H9 (cell line): ENCODE data around the gene RASSF7. TPM values are rescaled to one million over a fixed set of nuclear protein-coding genes. Genes with fewer than 3 reads are reported as not detected.
A peak's percentile ranks its signal among the peaks of the same experiment; 100 is the strongest.

Experiments used
- DNase-seq: peaks from one replicate; pipeline ENCODE4 v3.0.0-alpha.2; 2017
- H2AFZ ChIP-seq: one replicate; pipeline ENCODE4 v1.6.1; 2013; ENCODE audit warnings: mild to moderate bottlenecking, low read length, control low read depth, moderate library complexity
- H2AK5ac ChIP-seq: 2 replicates; pipeline ENCODE4 v1.6.1; 2013; ENCODE audit warnings: low read length, control low read depth, mixed read lengths; ENCODE audit not compliant: insufficient read length
- H2BK120ac ChIP-seq: one replicate; pipeline ENCODE4 v1.6.1; 2013; ENCODE audit warnings: low read depth, mild to moderate bottlenecking, low read length, control low read depth, inconsistent platforms; ENCODE audit not compliant: poor library complexity, severe bottlenecking
- H2BK12ac ChIP-seq: 2 replicates; pipeline ENCODE4 v1.6.1; 2013; ENCODE audit warnings: low read length, control low read depth, mixed read lengths, low read depth; ENCODE audit not compliant: insufficient read length
- H2BK15ac ChIP-seq: 2 replicates; pipeline ENCODE4 v1.6.1; 2013; ENCODE audit warnings: low read depth, low read length, control low read depth
- H2BK20ac ChIP-seq: one replicate; pipeline ENCODE4 v1.6.1; 2013; ENCODE audit warnings: low read depth, mild to moderate bottlenecking, low read length, control low read depth, inconsistent platforms; ENCODE audit not compliant: poor library complexity, severe bottlenecking
- H2BK5ac ChIP-seq: 2 replicates; pipeline ENCODE4 v1.6.1; 2013; ENCODE audit warnings: low read length, control low read depth, mixed read lengths; ENCODE audit not compliant: insufficient read length
- H3K14ac ChIP-seq: 2 replicates; pipeline ENCODE4 v1.6.1; 2013; ENCODE audit warnings: low read length, control low read depth; ENCODE audit not compliant: insufficient read depth
- H3K18ac ChIP-seq: 2 replicates; pipeline ENCODE4 v1.6.1; 2013; ENCODE audit warnings: low read depth, mild to moderate bottlenecking, mixed read lengths, low read length, control low read depth; ENCODE audit not compliant: insufficient read length
- H3K23ac ChIP-seq: 2 replicates; pipeline ENCODE4 v1.6.1; 2013; ENCODE audit warnings: low read length, control low read depth, mixed read lengths, low read depth; ENCODE audit not compliant: insufficient read length
- H3K23me2 ChIP-seq: 2 replicates; pipeline ENCODE4 v1.6.1; 2013; ENCODE audit warnings: low read depth, mild to moderate bottlenecking, mixed read lengths, low read length, control low read depth; ENCODE audit not compliant: insufficient read length, poor library complexity, severe bottlenecking
- H3K27ac ChIP-seq: 2 replicates; pipeline ENCODE4 v1.5.1; 2013; ENCODE audit warnings: low read length, control low read depth, mixed read lengths, low read depth; ENCODE audit not compliant: insufficient read length
- H3K27me3 ChIP-seq: 2 replicates; pipeline ENCODE4 v1.6.1; 2013; ENCODE audit warnings: low read length, control low read depth, inconsistent platforms; ENCODE audit not compliant: insufficient read depth
- H3K4ac ChIP-seq: 2 replicates; pipeline ENCODE4 v1.6.1; 2013; ENCODE audit warnings: low read depth, mild to moderate bottlenecking, control low read depth, inconsistent platforms, low read length, moderate library complexity
- H3K4me1 ChIP-seq: 2 replicates; pipeline ENCODE4 v1.6.1; 2013; ENCODE audit warnings: low read length, control low read depth, inconsistent platforms; ENCODE audit not compliant: insufficient read depth
- H3K4me2 ChIP-seq: 2 replicates; pipeline ENCODE4 v1.6.1; 2013; ENCODE audit warnings: low read length, control low read depth, mixed read lengths; ENCODE audit not compliant: insufficient read length, insufficient read depth
- H3K56ac ChIP-seq: 2 replicates; pipeline ENCODE4 v1.6.1; 2013; ENCODE audit warnings: low read depth, mild to moderate bottlenecking, mixed read lengths, low read length, control low read depth; ENCODE audit not compliant: insufficient read length
- H3K79me1 ChIP-seq: 2 replicates; pipeline ENCODE4 v1.6.1; 2013; ENCODE audit warnings: low read depth, mild to moderate bottlenecking, moderate library complexity, low read length, control low read depth, inconsistent platforms; ENCODE audit not compliant: insufficient read depth, poor library complexity, severe bottlenecking
- H3K79me2 ChIP-seq: 2 replicates; pipeline ENCODE4 v1.6.1; 2013; ENCODE audit warnings: low read length, control low read depth, inconsistent platforms; ENCODE audit not compliant: insufficient read depth
- H3K9ac ChIP-seq: 2 replicates; pipeline ENCODE4 v1.6.1; 2013; ENCODE audit warnings: low read length, control low read depth, mixed read lengths; ENCODE audit not compliant: insufficient read length; ENCODE audit errors: extremely low read depth
- H3K9me3 ChIP-seq: one replicate; pipeline ENCODE4 v1.6.1; 2013; ENCODE audit warnings: low read depth, low read length, inconsistent platforms; ENCODE audit not compliant: control insufficient read depth
- H3T11ph ChIP-seq: one replicate; pipeline ENCODE4 v1.6.1; 2013; ENCODE audit warnings: mild to moderate bottlenecking, low read length, control low read depth, inconsistent platforms
- H4K20me1 ChIP-seq: one replicate; pipeline ENCODE4 v1.6.1; 2013; ENCODE audit not compliant: control insufficient read depth, insufficient read length, insufficient read depth
- H4K5ac ChIP-seq: 2 replicates; pipeline ENCODE4 v1.6.1; 2013; ENCODE audit warnings: low read depth, mild to moderate bottlenecking, mixed read lengths, low read length, control low read depth; ENCODE audit not compliant: insufficient read length
- H4K8ac ChIP-seq: replicated peaks from 2 replicates; pipeline ENCODE4 v1.6.1; 2013; ENCODE audit warnings: low read length, control low read depth, mixed read lengths, low read depth; ENCODE audit not compliant: insufficient read length
- H4K91ac ChIP-seq: 2 replicates; pipeline ENCODE4 v1.6.1; 2013; ENCODE audit warnings: low read depth, mild to moderate bottlenecking, moderate library complexity, mixed read lengths, low read length, control low read depth; ENCODE audit not compliant: insufficient read length
- H3K27ac Mint-ChIP-seq, 3 experiments: 2 replicates in 2 of 3; 3 replicates in 1 of 3; pipeline ENCODE4 v1.8.0; 2020 to 2021; ENCODE audit warnings: mixed read lengths in 3 of 3, mild to moderate bottlenecking in 1 of 3, moderate library complexity in 1 of 3
- H3K27me3 Mint-ChIP-seq: 2 replicates; pipeline ENCODE4 v1.8.0; 2021; ENCODE audit warnings: low read depth, mild to moderate bottlenecking, moderate library complexity, mixed read lengths
- H3K36me3 Mint-ChIP-seq, 3 experiments: 2 replicates in 2 of 3; 3 replicates in 1 of 3; pipeline ENCODE4 v1.8.0; 2020 to 2021; ENCODE audit warnings: low read depth in 3 of 3, mixed read lengths in 3 of 3; ENCODE audit not compliant: insufficient read depth in 1 of 3
- H3K4me1 Mint-ChIP-seq, 2 experiments: 2 replicates each; pipeline ENCODE4 v1.8.0; 2020; ENCODE audit warnings: mixed read lengths in 2 of 2
- H3K4me3 Mint-ChIP-seq, 2 experiments: 2 replicates in 1 of 2; 3 replicates in 1 of 2; pipeline ENCODE4 v1.8.0; 2020 to 2021; ENCODE audit warnings: mild to moderate bottlenecking in 2 of 2, mixed read lengths in 2 of 2, moderate library complexity in 1 of 2
- H3K9me3 Mint-ChIP-seq, 2 experiments: 2 replicates in 1 of 2; 3 replicates in 1 of 2; pipeline ENCODE4 v1.8.0; 2020; ENCODE audit warnings: mild to moderate bottlenecking in 2 of 2, mixed read lengths in 2 of 2, moderate library complexity in 1 of 2
- whole genome bisulfite sequencing: extraction: QIAGEN DNeasy Blood & Tissue Kit; methylation state at CpG from one replicate; pipeline ENCODE4 v1.1.7; 2013; ENCODE audit warnings: missing lambda C conversion rate, low lambda C conversion rate, mixed read lengths; ENCODE audit not compliant: insufficient read length; ENCODE audit errors: extremely low coverage; 5-methylcytosine and 5-hydroxymethylcytosine counted together
- total RNA-seq: library from RNA; stranded (reverse); gene quantifications from 2 replicates; pipeline ENCODE4 v1.2.1, GENCODE V29; 2021
- TF ChIP-seq, protein P1 (sequence below): fragments of 200-600 bp; sonication (generic); conservative IDR thresholded peaks from 3 replicates; pipeline ENCODE4 v1.8.0; 2021; ENCODE audit warnings: antibody characterized with exemption, mild to moderate bottlenecking

The RASSF7 gene
- total RNA-seq, 1 experiment from 2014 or later: 26.3 TPM

DNA sequence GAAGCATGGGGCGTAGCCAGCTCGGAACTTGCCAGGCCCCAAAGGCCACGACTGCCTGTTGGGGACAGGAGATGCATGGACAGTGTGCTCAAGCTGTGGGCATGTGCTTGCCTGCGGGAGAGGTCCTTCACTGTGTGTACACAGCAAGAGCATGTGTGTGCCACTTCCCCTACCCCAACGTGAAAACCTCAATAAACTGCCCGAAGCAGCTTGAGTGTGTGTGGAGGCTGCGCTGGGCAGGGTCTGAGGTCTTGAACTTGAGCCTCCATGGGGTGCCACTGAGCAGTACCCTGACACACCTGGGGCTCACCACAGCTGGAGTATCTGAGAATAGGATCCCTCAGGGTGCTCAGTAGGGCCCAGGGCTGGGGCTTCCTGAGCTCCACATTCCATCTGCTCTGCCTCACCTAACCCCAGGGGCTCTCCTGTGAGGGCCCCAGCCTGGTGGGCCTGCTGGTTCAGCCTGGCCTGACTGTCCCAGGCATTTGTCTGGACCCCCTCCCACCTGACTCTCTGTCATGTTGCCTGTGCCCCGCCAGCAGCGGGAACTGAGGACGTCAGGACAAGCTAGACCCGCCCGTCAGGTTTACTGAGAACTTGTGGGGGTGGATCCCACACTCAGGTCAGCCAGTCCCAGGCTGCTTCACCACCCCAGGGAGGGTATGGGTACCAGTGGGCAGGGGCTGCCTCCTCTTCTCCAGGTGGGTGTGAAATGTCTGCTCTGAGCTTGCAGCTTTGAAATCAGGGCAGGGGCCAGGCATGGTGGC is 3.2 kb downstream of the RASSF7 start:
- H3K27ac ChIP-seq: no peak overlapping the region
- H4K20me1 ChIP-seq: no peaks in the 10 kb centered on the region
- no peaks in the 10 kb centered on the region for H3K4me1 ChIP-seq
- H3T11ph ChIP-seq: no peak overlapping the region
- no peak overlapping the region for H2AFZ ChIP-seq
- no peaks in the 10 kb centered on the region for H3K27me3 ChIP-seq
- H4K8ac ChIP-seq: no peak overlapping the region
- DNase-seq: no peak
- H3K14ac ChIP-seq: no peak overlapping the region
- H2BK20ac ChIP-seq: no peak overlapping the region
- H2BK15ac ChIP-seq: no peak overlapping the region
- no peak overlapping the region for H3K18ac ChIP-seq
- H4K5ac ChIP-seq: no peak overlapping the region
- H3K23me2 ChIP-seq: peaks cover 10% of the 10 kb centered on the region
- H3K4me1 Mint-ChIP-seq: peaks cover 18 to 34% of the 10 kb centered on the region in 2 experiments
- WGBS: no CpG with 5 or more reads among the region's 12 CpGs
- no peak overlapping the region for H2BK12ac ChIP-seq
- H3K4me2 ChIP-seq: no peak overlapping the region
- no peak overlapping the region for H2AK5ac ChIP-seq
- H3K79me1 ChIP-seq: no peaks in the 10 kb centered on the region
- no peaks in the 10 kb centered on the region for H3K79me2 ChIP-seq
- H3K27ac Mint-ChIP-seq: peak overlapping the region in 2 of 3 experiments; percentile 18 to 55; a peak in 2 of 7 replicates
- no peak overlapping the region for H3K4ac ChIP-seq
- H3K9me3 ChIP-seq: no peaks in the 10 kb centered on the region
- H2BK5ac ChIP-seq: no peak overlapping the region
- no peak overlapping the region for H4K91ac ChIP-seq
- TF ChIP-seq, protein P1, sequence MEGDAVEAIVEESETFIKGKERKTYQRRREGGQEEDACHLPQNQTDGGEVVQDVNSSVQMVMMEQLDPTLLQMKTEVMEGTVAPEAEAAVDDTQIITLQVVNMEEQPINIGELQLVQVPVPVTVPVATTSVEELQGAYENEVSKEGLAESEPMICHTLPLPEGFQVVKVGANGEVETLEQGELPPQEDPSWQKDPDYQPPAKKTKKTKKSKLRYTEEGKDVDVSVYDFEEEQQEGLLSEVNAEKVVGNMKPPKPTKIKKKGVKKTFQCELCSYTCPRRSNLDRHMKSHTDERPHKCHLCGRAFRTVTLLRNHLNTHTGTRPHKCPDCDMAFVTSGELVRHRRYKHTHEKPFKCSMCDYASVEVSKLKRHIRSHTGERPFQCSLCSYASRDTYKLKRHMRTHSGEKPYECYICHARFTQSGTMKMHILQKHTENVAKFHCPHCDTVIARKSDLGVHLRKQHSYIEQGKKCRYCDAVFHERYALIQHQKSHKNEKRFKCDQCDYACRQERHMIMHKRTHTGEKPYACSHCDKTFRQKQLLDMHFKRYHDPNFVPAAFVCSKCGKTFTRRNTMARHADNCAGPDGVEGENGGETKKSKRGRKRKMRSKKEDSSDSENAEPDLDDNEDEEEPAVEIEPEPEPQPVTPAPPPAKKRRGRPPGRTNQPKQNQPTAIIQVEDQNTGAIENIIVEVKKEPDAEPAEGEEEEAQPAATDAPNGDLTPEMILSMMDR: no peak
- H2BK120ac ChIP-seq: no peak overlapping the region
- no peaks in the 10 kb centered on the region for H3K9me3 Mint-ChIP-seq
- no peak overlapping the region for H3K23ac ChIP-seq
- H3K9ac ChIP-seq: no peak overlapping the region
- H3K4me3 Mint-ChIP-seq: peak overlapping the region in 1 of 2 experiments; percentile 46; a peak in 1 of 5 replicates
- peaks cover 2% of the 10 kb centered on the region for H3K27me3 Mint-ChIP-seq
- no peak overlapping the region for H3K56ac ChIP-seq
- peaks cover 0 to 11% (median 4%) of the 10 kb centered on the region in 3 experiments; a peak in 4 of 7 replicates for H3K36me3 Mint-ChIP-seq
